Measurements from ENCODE around the gene SLC17A2. TPM values are rescaled to one million over a fixed set of nuclear protein-coding genes. Genes with fewer than 3 reads are reported as not detected.
A peak's percentile ranks its signal among the peaks of the same experiment; 100 is the strongest.

The SLC17A2 gene
- total RNA-seq (2016; rRNA removed; fragmentation: Illumina TruSeq; extraction: Trizol) (7.0 and 11.2 TPM in 2 replicates), polyA plus RNA-seq (2011; rRNA removed) (32.4 and 46.4 TPM in 2 replicates), polyA minus RNA-seq (2011; rRNA and poly(A)+ RNA removed; ENCODE audit: low replicate concordance) (42.4 TPM in 1 of 2 replicates, not detected in the other), Bru-seq, nascent RNA (percentile 62 among the genes with signal in this experiment), BruChase-seq, experiment 1, labeled RNA remaining after a 6-hour chase (percentile 68 among the genes with signal in this experiment), BruChase-seq, experiment 2, labeled RNA remaining after a 2-hour chase (percentile 65 among the genes with signal in this experiment)
- 2.2 and 2.7 TPM in 2 replicates for total RNA-seq (2016; cell fraction: cytosol; rRNA removed; fragmentation: Illumina TruSeq; extraction: Trizol; ENCODE audit: low read depth)
- 9.2 and 10.7 TPM in 2 replicates for total RNA-seq (2016; cell fraction: insoluble cytoplasmic fraction; rRNA removed; fragmentation: Illumina TruSeq; extraction: Trizol)
- total RNA-seq (2016; cell fraction: membrane; rRNA removed; fragmentation: Illumina TruSeq; extraction: Trizol) = 5.8 and 6.7 TPM in 2 replicates
- 9.4 and 10.7 TPM in 2 replicates for total RNA-seq (2016; cell fraction: nucleus; rRNA removed; fragmentation: Illumina TruSeq; extraction: Trizol)
- 25.3 and 48.3 TPM in 2 replicates for polyA plus RNA-seq (2011; cell fraction: cytosol; rRNA removed)
- polyA plus RNA-seq (2011; cell fraction: nucleus; rRNA removed) = 27.5 and 41.5 TPM in 2 replicates
- polyA plus RNA-seq (2012) = 29.6 and 59.7 TPM in 2 replicates
- 0.93 and 0.97 TPM in 2 replicates for polyA plus RNA-seq (2016; cell fraction: cytosol; fragmentation: Illumina TruSeq; extraction: Trizol; ENCODE audit: low read depth)
- polyA plus RNA-seq (2016; cell fraction: insoluble cytoplasmic fraction; fragmentation: Illumina TruSeq; extraction: Trizol; ENCODE audit: low read depth) = 6.3 and 7.7 TPM in 2 replicates
- 2.5 and 2.7 TPM in 2 replicates for polyA plus RNA-seq (2016; cell fraction: membrane; fragmentation: Illumina TruSeq; extraction: Trizol; ENCODE audit: low read depth)
- 13.0 and 13.3 TPM in 2 replicates for polyA plus RNA-seq (2016; cell fraction: nucleus; fragmentation: Illumina TruSeq; extraction: Trizol; ENCODE audit: insufficient read depth, low read depth)
- 14.6 and 22.0 TPM in 2 replicates for polyA minus RNA-seq (2011; cell fraction: cytosol; rRNA and poly(A)+ RNA removed)
- polyA minus RNA-seq (2011; cell fraction: nucleus; rRNA and poly(A)+ RNA removed) = 23.2 and 41.0 TPM in 2 replicates
- long read RNA-seq, experiment 1, partial matches to known transcripts = 0 of 11 reads
- long read RNA-seq, experiment 1, other reads (novel, unspliced or antisense) = 7 of 11 reads
- long read RNA-seq, experiment 2, transcript SLC17A2-203 (12 exons, 2,524 nt) = major isoform, 11 of 71 reads
- long read RNA-seq, experiment 2, partial matches to known transcripts = 13 of 71 reads
- long read RNA-seq, experiment 2, other reads (novel, unspliced or antisense) = 46 of 71 reads

GRCh38 chr6:25930532-25931410 lies at the start of gene SLC17A2:
SLC17A2 (minus strand) TSS chr6:25930691; CDS start chr6:25925796, 4,895 bp downstream.
- DNase-seq (ENCODE audit: low spot score) = peak; percentile 71
- H2AFZ ChIP-seq (ENCODE audit: low read length) = peak within 1 kb of the TSS; percentile 9
- peak within 1 kb of the TSS; percentile 81 for H3K27ac ChIP-seq (ENCODE audit: extremely low read length, insufficient read depth, low read length)
- POLR2A ChIA-PET = interaction anchor here (1.0 to 2.4 kb wide), 4 partner anchors 17 to 31 kb away, joined by 4 to 26 read pairs (median 12); no protein-coding TSS in a partner anchor
- no TSS peak for BruUV-seq (replicated peaks)
- WGBS (ENCODE audit: low lambda C conversion rate) = 41% methylated on average over 9 of the region's 9 CpGs
- intact Hi-C loops (cut with micrococcal nuclease; ENCODE audit: unreplicated experiment) = no loop called here
- H3K9me3 ChIP-seq (ENCODE audit: low read length) = no peaks in the 10 kb centered on the region
- H3K27me3 ChIP-seq (ENCODE audit: control insufficient read depth in 1 of 2, insufficient read depth in 2 of 2, low read length in 2 of 2) = no peaks in the 10 kb centered on the region
- CTCF ChIA-PET (ENCODE audit: low intra/inter-chr PET ratio, low total read pairs) = no interaction called here
- H4K20me1 ChIP-seq (ENCODE audit: insufficient read depth, low read length) = no peaks in the 10 kb centered on the region
- peak; percentile 40 for FAIRE-seq
- peak; percentile 77 for ATAC-seq
- peak within 1 kb of the TSS; percentile 67 for H3K9ac ChIP-seq (ENCODE audit: insufficient read depth, low read depth, low read length)
- H3K79me2 ChIP-seq (ENCODE audit: insufficient read depth, low read length) = peaks cover 11% of the 10 kb centered on the region
- peaks cover 86% of the 10 kb centered on the region for H3K4me1 ChIP-seq (ENCODE audit: insufficient read depth, low read length)
- H3K4me3 ChIP-seq (replicated peaks in 1 of 3; ENCODE audit: insufficient read depth in 1 of 3, low read depth in 2 of 3, low read length in 3 of 3) = peak within 1 kb of the TSS in 2 of 3 experiments; percentile 43 to 45; a peak in 4 of 6 replicates
- in situ Hi-C loops (cut with HindIII; ENCODE audit: extremely low pct_ligation_motif_present, low pct_unique_long_range_greater_than_20kb) = loop anchor here (5.0 kb wide), 1 partner anchor 33 kb away; no protein-coding TSS in a partner anchor
- H3K4me2 ChIP-seq (ENCODE audit: low read depth, low read length) = peak within 1 kb of the TSS; percentile 82
- no peaks in the 10 kb centered on the region; a peak in 1 of 5 replicates for H3K36me3 ChIP-seq (replicated peaks in 1 of 2; ENCODE audit: control insufficient read depth in 1 of 2, insufficient read depth in 2 of 2, low read length in 2 of 2)
- TF ChIP-seq ZNF841 (CRISPR knock-in tag; IDR thresholded peaks at IDR 0.05; ENCODE audit: borderline replicate concordance) (no peak), RFX5 (IDR thresholded peaks at IDR 0.05; ENCODE audit: low read depth, low read length) (no peak), GMEB1 (CRISPR knock-in tag; IDR thresholded peaks at IDR 0.05; ENCODE audit: borderline replicate concordance) (0 out of 2 replicates have a peak, but pooled peaks have one; percentile 15), ZNF576 (CRISPR knock-in tag; IDR thresholded peaks at IDR 0.05) (no peak), ZNF646 (CRISPR knock-in tag; IDR thresholded peaks at IDR 0.05) (no peak), U2AF2 (IDR thresholded peaks at IDR 0.05; ENCODE audit: low read depth, low read length) (no peak)
